Stimulated activated CD8-positive, alpha-beta memory T cell treated with anti-CD3 and anti-CD28 coated beads, Interleukin-12 subunit alpha, Interleukin-12 subunit beta, amount 100 ng/mL, for 24 hours (primary cell): ENCODE results near the gene MLH3.
"Not testable (repeated sequence)": the region's sequence is repeated elsewhere in the genome, so short reads cannot be mapped to it uniquely, and the experiment has no call there.

Source experiments
- DNase-seq: peaks from one replicate; pipeline ENCODE4 v3.0.0-alpha.2; 2020; ENCODE audit errors: extremely low read depth

Gene MLH3

DNA sequence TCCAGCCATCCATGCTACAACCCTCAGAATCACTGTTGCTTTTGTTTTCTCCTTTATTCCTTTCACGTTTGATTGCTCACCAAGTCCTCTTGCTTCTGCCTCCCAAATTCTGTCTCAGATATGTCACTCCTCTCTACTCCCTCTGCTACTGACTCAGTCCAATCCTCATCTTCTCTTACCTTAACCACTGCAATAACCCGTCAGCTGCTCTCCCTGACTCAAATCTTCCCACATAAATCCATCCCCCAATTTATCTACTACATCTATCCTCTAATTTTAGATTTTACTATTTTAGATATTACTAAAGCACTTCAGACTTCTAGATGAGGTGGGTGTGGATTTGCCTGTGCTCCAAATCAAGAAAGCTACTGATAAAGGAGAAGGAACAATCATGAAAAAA is 25.4 kb downstream of the MLH3 start:
- DNase-seq: no peak

DNA sequence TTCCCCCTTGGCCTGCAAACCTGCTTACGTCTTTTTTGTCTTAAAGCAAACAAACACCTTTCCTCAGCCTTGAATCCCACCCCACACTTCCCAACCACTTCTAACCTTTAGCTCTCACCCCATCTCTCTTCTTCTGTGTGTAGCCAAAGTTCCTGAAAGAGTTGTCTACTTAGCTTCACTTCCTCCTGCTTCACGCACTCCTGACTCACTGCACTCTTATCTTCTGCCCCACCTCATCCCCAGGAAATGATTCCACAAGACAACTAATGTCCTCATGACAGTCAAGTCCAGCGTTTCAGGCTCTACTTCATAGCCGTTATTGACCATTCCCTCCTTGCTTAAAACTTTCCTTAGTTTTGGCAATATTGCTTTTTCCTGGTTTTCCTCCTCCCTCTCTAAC is 26.2 kb downstream of the MLH3 start:
- DNase-seq: no peak

DNA sequence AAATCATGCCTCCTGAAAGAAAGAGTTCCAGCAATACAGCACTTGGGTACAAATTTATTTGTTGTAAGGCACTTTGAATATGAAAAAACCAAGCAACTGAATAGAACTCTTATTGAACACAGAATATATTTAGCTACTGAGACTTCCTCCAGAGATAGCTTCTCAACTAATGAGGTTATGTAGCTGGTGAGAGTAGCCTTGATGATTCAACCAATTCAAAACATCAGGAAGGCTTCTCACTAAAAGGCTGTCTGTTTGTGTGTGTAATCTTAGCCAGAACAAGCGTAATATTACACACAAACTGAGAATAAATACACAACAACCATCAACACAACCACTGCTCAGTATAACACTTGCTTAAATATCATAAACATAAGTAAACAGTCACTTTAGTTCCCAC is 28.2 kb downstream of the MLH3 start:
- no peak for DNase-seq

DNA sequence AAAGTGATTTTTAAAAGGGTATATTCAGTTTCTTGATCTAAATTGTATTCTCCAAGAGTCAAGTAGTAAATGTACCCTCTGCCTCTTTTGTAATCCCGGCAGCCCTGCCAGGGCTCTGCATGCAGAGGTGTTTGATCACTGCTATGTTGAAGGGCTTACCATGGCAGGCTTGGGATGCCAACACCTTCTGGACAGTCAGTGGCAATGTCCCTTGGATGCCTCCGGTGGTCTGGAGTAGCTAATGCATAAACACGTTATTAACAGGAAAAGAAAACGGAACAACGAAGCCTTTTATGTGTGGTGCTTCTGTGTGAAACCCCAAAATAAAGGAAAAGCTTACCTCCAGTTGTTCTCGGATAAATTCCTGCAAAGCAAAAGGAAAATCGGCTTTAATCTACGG is 28.6 kb downstream of the MLH3 start:
- no peak for DNase-seq

DNA sequence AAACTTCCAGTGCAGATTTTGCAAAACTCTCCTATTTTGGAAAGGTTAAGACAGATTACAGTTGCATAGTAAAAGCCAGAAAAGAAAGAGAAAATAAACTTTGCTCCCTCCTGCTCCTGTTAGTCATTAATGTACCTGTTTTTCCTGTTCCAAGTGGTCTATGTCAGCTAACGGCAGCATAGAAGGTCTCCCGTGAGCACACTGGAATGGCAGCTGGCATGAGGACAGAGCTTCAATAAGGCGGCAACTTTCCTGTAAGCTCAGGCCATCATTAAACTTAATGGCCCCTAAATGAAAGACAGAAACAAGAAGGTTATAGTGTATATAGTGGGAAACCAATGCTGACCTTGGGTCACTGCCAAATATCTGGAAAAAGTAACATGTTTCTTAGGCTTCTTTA is 32.6 kb downstream of the MLH3 start:
- no peak for DNase-seq

DNA sequence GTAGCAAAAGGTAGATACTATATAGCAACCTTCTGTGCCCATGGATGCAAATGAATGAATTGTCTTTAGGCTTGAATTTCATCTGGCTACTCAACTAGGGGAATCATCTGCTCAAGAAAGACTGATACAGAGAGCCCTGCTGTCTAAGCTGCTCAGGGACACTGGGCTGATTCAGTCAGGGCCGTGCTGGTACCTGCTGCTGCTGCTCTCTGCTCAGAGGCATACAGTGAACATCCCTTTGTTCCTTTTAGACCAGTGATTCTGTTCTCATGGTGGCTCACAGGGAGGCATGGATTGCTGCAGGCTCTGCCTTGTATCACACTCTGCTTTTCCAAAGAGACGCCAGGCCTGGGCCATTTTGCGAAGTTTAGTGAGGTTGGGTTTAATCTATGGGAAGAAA is 34.5 kb downstream of the MLH3 start:
- DNase-seq: no peak

DNA sequence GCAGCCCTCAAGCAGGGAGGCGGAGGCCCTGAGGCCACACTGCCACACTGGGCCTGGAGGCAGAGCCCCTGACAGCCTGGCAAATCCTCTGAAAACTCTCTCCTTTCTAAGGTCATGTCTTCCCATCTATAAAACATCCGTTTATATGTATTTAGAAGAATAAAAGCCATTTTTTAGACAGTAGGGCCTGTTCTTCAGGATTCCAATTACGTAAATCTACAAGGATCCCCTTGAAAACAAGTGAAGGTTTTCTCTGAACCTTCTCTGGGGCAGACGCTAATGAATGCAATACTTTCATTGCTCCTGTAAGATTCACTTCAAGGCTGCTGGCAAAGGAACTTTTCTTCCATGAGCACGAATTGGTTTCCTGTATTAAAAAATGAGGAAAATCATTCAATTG is 35.8 kb downstream of the MLH3 start:
- no peak for DNase-seq

DNA sequence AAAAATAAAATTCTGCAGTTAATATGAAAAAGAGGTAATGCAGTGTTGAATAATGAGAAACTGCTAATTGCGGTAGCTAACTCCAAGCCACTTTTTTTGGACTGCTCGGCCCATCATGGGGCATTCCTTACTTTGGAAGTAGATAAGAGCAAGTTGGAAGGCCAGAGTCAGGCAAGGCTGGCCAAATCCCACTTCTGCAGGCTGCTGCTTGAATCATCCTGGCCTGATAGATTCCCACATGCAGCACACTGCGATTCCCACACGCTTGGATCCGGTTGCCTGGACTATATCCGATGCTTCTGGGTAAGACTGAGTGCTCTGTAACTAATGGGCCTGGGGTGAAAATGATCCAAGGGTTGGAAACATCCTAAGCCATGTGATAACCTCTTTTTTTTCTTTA is 38.0 kb downstream of the MLH3 start:
- no peak for DNase-seq

DNA sequence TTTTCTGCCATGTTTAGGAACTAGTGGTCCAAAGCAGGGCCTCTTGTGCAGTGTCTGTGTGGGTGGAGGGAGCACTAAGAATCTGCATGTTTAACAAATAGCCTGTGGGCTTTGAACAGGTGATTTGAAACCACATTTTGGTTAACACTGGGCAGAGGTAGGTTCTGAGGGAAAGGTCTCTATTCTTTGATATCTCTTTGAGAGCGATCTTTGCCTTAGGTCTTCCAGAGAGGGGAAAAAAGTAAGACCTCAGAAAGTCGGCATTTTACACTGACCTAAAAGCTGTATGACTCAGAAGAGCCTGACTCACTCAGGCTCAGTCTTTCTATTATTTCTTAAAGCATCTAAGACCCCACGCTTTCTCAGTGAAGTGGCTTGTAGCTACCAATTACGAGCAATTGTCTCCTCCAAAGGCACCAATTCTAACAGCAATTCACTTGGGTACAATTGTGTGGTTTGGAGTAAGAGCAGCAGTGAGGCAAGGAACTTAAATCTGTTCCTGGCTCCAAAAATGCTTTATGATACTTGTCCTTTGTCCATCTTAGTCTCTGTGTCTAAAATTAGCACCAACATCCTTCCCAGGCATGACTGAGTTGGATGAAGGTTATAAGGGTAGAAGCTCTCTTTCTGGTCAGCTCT is 39.8 kb downstream of the MLH3 start:
- DNase-seq: no peak

DNA sequence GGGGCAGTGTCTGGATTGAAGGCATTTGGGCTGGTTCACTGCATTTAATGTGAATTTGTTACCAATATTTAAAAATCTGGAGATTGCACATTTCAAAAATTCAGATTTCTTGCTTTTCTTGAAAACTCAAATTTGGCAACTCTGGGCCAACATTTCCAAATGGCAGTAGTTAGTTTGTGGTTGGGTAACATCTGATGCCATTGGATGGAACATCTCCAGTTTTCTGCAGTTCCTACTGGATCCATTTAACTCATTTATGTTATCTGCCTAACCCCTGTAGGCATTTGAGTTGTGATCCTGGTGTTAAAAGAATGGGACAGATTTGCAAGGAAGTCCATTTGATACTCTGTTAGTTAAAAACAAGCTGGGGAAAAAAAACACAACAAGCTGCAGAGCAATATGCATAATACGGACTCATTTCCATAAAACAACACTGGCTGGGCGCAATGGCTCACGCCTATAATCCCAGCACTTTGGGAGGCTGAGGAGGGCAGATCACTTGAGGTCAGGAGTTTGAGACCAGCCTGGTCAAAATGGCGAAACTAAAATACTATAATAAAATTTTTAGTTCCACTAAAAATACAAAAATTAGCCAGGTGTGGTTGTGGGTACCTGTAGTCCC is 40.7 kb downstream of the MLH3 start:
- no peak for DNase-seq

DNA sequence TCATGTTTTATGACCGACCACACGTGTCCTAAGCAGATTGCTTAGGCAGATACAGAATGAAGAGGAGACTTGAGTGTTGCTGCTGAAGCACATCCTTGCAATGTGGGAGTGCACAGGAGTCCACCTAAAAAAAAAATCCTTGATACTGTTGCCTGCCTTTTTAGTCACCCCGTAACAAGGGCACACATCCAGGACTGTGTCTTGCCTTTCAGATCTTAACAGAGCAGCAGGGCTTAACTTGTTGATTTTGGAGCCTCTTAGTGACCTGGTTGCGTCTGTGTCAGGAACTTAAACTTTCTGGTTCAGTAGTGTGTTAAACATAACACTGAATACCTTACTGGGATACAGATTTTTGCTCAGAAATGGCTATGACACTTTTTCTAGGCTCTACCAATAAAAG is 42.1 kb downstream of the MLH3 start:
- no peak for DNase-seq

DNA sequence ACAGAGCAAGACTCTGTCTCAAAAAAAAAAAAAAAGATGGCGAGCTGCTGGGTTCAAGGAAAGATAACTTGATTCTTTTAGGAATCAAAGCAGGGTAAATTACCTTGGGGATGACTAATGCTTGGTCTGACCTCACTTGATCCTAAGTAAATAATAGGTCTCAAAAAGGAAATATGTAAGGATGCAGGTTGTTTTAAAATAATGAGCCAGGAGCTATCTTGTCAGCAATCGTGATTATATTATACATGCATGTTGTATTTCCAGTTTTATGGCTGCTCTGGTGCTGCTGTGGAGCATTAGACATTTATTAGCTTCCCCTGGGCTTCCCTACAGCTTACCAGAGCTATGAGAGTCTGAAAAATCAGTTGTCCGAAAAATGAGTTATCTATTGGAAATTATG is 45.9 kb downstream of the MLH3 start:
- DNase-seq: no peak

DNA sequence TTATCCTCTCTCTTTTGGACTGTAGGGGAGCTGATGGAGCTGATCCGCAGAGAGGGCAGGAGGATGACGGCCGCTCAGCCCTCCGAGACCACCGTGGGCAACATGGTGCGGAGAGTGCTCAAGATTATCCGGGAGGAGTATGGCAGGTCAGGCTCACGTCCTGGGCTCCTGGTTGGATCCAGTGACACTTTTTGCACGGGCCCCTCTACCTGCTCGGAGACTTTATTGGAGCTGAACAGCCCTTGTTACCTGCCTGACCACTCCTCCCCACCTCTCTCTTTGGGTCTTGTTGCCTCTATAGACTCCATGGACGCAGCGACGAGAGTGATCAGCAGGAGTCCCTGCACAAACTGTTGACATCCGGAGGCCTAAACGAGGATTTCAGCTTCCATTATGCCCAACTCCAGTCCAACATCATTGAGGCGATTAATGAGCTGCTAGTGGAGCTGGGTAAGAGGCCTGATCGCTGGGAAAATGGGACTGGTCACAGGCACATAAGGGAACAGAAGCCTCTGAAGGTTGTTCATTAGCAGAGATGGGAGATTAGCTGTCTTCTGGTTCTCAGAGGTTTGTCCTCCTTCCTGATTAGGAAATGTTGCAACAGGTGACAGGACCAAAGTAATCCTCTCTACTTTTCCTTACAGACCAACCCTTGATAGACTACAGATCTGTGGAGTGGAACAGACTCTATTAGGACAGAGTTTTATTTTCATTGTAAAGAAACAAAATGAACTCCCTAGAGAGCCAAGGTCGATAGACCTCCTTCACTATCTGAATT is 47.8 kb downstream of the MLH3 start:
- DNase-seq: no peak

DNA sequence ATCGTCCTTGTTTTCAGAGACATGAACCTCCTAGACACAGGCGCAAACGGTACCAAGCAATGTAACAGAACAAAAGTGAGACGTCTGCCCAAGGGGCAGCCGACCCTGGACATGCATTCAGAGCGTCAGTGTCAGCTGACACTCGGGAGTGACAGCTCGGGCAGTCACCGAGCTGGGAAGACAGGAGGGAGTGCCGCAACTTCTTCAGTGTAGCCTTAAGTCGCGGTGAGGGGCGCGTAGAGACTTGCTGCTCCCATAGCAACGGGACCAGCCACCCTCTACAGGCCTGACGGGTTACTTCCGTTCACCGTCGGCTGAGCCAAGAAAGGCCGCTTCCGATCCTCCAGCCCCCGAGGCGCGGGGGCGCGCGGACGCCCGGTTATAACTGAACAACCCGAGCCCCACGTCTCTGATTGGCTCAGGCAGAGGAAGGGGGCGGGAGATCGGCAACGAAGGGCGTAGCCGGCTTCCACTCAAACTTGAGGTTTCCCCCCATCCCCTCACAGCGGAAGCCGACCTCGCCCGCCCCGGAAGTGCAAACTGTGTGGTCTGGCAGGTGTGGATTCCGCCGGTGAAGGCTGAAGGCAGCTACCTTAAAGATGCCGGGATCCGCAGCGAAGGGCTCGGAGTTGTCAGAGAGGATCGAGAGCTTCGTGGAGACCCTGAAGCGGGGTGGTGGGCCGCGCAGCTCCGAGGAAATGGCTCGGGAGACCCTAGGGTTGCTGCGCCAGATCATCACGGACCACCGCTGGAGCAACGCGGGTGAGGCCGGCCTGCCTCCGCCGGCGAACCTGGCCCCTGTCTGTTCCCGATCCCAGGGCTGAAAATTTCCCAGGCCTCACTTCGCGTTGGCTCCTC is 48.6 kb downstream of the MLH3 start, which contains the start of gene EIF2B2:
Gene EIF2B2 (plus strand): TSS at position 530 of the 858 bp plus-strand sequence. CDS start 70 bp downstream, at position 600.
- DNase-seq: peak; percentile 97

DNA sequence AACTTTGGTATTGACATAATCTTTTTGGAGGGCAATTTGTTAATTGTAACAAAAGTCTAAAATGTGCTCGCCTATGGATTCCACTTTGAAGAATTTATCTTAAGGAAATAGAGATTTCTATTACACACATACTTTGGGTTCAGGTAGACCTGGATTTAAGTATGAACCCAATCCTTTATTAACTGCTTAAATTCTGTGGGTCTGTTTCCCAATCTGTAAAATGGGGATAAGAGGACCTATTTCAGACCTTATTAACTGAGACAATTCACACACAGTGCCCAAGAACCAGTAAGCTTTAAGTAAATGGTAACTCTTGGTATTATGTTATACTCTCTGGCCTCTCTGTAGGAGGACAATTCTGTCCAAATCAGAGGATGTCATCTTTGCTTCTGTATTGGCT is 49.4 kb downstream of the MLH3 start:
- DNase-seq: no peak

DNA sequence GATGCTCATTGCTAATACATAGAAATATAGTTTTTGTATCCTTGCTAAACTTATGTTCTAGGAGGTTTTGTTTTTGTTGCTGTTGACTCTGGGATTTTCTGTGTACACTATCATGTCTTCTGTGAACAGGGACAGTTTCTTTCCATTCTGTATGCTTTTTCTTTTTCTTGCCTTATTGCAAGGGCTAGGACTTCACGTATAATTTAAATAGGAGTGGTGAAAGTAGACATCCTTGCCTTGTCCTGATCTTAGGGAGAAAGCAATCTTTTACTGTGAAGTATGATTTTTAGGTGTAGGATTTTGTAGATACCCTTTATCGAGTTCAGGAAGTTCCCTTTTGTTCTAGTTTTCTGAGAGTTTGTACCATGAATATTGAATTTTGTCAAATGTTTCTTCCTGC is 50.0 kb downstream of the MLH3 start:
- DNase-seq: no peak

DNA sequence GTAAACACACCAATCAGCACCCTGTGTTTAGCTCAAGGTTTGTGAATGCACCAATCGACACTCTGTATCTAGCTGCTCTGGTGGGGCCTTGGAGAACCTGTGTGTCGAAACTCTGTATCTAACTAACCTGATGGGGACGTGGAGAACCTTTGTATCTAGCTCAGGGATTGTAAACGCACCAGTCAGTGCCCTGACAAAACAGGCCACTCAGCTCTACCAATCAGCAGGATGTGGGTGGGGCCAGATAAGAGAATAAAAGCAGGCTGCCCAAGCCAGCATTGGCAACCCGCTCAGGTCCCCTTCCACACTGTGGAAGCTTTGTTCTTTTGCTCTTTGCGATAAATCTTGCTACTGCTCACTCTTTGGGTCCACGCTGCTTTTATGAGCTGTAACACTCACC is 55.5 kb downstream of the MLH3 start:
- DNase-seq: not testable (repeated sequence)

DNA sequence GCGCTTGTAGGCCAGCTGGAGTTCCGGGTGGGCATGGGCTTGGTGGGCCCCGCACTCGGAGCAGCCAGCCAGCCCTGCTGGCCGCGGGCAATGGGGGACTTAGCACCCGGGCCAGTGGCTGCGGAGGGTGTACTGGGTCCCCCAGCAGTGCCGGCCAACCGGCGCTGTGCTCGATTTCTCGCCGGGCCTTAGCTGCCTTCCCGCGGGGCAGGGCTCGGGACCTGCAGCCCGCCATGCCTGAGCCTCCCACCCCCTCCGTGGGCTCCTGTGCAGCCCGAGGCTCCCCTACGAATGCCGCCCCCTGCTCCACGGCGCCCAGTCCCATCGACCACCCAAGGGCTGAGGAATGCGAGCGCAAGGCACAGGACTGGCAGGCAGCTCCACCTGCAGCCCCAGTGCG is 57.1 kb downstream of the MLH3 start:
- DNase-seq: not testable (repeated sequence)

DNA sequence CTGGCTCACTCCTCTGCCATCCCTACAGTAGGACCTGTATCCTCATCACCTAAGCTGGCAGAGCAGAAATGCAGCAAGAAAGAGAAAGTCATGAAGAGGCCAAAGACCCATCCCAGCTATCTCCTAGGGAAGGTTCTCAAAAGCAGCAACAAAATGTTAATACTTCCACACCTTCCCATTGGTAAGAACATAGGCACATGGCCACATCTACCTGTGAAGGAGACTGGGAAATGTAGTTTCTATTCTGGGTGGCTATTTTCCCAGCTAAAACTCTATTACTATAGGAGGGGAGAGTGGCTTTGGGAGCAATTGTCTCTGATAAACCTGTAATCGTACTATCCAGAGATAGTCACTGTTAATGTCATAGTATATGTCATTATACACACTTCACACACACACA is 62.3 kb downstream of the MLH3 start:
- no peak for DNase-seq

DNA sequence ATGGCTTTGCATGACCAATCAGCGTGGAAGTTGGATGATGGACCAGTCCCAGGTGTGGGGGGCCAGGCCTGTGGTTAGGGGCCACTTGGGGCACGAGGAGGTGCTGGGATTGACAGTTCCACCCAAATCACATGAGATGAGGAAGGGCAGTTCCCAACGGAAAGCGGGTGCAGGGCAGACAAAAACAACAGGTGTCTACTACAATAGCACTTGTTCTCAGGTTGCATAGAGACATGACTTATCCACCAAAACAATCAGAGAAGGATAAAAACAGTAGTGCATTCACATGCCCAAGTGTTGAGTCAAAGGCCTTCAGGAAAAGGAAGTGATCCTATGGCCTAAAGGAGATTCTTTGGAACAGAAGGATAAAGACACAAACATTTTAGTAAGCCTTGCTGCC is 63.1 kb downstream of the MLH3 start:
- no peak for DNase-seq

DNA sequence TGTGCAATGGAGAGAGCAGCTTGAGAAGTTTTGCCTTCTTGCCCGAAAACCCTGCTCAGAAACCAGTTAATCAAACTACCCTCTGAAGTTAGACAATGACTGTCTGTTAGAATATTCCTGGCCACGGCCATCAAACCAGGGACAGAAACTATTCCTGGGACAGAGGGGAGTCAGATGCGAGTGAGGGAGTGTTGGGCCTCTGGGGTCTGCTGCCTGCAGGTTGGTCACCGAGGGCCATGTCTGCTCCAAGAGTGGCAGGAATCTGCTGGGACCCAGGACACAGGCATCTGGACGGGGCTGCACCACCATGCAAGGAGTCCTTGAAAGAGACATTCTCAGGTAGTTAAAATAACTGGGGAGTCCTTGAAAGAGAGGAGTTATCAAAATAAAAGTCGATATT is 65.5 kb downstream of the MLH3 start:
- no peak for DNase-seq

DNA sequence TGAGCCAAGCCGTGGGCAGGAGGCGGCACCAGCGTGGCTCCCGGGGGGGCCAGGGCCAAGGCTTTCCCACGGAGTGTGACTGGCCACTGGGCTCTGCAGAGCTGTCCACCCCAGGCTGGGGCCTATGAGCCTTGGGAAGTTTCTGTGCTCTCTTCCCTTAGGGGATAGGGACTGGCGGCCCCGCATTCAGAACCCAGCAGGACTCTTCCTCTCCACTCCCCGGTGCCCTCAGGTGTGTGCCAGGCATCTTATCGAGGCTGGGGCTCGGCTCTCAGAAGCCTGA is 66.3 kb downstream of the MLH3 start:
- DNase-seq: no peak
